GM13976 (cell line): Measurements from ENCODE around the gene PACSIN1.

Experiments
- DNase-seq: peaks from one replicate; pipeline ENCODE4 v3.0.0; 2012; ENCODE audit warnings: low spot score
- CTCF ChIP-seq: IDR thresholded peaks from 2 replicates; pipeline ENCODE4 v1.5.1; 2012; ENCODE audit warnings: borderline replicate concordance, mild to moderate bottlenecking; ENCODE audit not compliant: insufficient read depth; ENCODE audit errors: extremely low read depth, missing control alignments, control extremely low read depth
- in situ Hi-C: fragments of 300-500 bp; cut with MboI; formaldehyde crosslinking; loops from one replicate; pipeline ENCODE4 v1.12.0; 2022; ENCODE audit warnings: low sequenced_read_pairs, mixed read lengths, inconsistent platforms; ENCODE audit not compliant: unreplicated experiment

Gene PACSIN1

GRCh38 chr6:34573567-34574183 is 107.8 kb downstream of the PACSIN1 start:
- TF ChIP-seq CTCF, result no peak
- in situ Hi-C loops, result no loop called here
- DNase-seq, result peak; percentile 26

GRCh38 chr6:34574647-34575293 is 108.9 kb downstream of the PACSIN1 start:
- TF ChIP-seq CTCF, result no peak
- in situ Hi-C loops, result no loop called here
- DNase-seq, result peak; percentile 30

- no peak for TF ChIP-seq CTCF
- peak; percentile 33 for DNase-seq
- in situ Hi-C loops, result no loop called here
Observed at GRCh38 chr6:34575326-34575725, 109.5 kb downstream of the PACSIN1 start.

GRCh38 chr6:34576286-34576955 is 110.5 kb downstream of the PACSIN1 start:
- DNase-seq, result no peak
- in situ Hi-C loops, result no loop called here
- no peak for TF ChIP-seq CTCF

GRCh38 chr6:34578445-34579262 is 112.8 kb downstream of the PACSIN1 start:
- in situ Hi-C loops, result no loop called here
- TF ChIP-seq CTCF, result no peak
- DNase-seq, result no peak

- TF ChIP-seq CTCF, result no peak
- DNase-seq, result no peak
- in situ Hi-C loops, result no loop called here
Observed at GRCh38 chr6:34580707-34581560, 115.1 kb downstream of the PACSIN1 start.
